GM20000 (cell line): ENCODE data around the gene ATP13A5.

Experiments
- DNase-seq: peaks from one replicate; pipeline ENCODE4 v3.0.0; 2012; ENCODE audit warnings: low spot score
- TF ChIP-seq, protein P1 (sequence below): IDR thresholded peaks from 2 replicates; pipeline ENCODE4 v1.5.1; 2012; ENCODE audit warnings: mild to moderate bottlenecking, control low read depth; ENCODE audit errors: extremely low read depth, missing control alignments

Gene ATP13A5

DNA sequence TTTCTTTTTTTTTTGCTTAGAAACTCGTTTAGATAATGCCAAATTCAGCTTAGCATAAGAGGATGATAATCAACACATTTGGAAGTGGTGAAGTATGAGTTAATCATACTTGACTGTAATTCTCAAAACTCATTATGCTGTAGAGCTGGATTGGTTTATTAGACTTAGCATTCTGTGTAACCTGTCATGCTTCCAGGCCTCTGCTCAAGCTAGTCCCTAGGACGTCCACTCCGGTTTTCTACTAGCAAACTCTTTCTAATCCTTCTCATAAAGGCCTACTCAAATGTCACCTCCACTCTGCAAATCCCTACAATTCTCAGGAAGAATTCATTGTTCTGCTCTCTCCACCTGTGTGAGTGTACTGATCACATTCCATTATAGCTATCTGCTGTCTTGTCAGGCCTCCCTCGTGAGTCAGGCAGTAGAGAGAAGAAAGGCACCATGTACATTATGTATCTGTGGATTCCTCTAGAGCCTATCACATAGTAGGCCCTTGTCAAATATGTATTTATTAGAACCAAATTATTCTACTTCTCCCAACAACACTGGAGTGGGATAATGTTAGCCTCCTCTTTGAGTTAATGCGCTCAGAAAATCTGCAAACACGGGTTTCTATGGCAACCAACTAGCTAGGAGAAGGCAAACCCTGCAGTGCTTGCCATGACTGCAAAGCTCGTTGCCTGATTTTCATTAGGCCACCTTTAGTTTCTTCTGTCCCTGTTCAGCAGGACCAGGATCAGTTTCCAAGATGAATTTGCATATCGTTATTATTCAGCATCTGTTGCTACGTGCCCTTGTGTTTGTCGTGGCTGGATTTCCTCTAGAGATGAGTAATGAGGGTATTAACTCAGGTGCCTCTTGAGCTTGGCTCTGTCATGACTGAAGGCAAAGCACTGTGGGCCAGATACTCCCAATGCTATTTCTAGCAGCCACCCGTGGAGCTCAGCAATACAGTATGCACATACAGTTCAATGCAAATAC is 30.7 kb downstream of the ATP13A5 start:
- TF ChIP-seq, protein P1, sequence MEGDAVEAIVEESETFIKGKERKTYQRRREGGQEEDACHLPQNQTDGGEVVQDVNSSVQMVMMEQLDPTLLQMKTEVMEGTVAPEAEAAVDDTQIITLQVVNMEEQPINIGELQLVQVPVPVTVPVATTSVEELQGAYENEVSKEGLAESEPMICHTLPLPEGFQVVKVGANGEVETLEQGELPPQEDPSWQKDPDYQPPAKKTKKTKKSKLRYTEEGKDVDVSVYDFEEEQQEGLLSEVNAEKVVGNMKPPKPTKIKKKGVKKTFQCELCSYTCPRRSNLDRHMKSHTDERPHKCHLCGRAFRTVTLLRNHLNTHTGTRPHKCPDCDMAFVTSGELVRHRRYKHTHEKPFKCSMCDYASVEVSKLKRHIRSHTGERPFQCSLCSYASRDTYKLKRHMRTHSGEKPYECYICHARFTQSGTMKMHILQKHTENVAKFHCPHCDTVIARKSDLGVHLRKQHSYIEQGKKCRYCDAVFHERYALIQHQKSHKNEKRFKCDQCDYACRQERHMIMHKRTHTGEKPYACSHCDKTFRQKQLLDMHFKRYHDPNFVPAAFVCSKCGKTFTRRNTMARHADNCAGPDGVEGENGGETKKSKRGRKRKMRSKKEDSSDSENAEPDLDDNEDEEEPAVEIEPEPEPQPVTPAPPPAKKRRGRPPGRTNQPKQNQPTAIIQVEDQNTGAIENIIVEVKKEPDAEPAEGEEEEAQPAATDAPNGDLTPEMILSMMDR: no peak
- no peak for DNase-seq

DNA sequence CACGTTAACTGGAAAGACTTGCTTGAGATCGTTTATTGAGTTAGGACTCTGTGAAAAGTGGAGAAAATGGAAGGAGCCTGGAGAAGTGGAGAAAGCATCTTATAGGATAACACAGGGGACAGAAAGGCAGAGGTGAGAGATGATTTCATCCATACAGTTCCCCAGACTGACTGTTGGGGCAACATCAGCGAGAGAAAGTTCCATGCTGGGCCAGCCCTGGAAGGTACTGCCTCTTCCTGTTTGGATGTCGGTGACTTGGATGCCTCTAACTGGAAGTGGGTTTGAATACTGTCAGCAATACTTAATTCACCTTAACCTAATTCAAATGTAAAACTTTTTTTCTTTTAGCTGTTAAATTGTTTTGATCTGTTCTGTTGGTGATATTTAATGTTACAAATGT is 32.3 kb downstream of the ATP13A5 start:
- TF ChIP-seq, protein P1: no peak
- DNase-seq: no peak

DNA sequence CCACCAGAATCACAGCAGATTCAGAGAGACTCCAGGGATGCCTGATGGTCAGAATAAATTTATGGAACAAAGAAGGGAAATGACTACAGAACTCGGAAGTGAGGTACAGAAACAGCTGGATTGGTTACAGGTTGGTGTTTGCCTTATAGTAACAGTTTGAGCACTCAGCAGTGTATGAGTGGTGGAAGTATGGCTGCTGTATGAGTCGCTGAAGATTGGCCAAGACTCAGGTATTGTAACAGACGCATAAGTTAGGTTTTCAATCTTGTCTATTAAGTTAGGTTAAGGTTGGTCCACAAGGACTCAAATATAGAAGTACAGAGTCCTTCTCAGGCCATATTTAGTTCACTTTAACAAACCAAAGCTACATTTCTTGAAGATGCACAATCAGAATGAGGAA is 33.1 kb downstream of the ATP13A5 start:
- TF ChIP-seq, protein P1: no peak
- no peak for DNase-seq

DNA sequence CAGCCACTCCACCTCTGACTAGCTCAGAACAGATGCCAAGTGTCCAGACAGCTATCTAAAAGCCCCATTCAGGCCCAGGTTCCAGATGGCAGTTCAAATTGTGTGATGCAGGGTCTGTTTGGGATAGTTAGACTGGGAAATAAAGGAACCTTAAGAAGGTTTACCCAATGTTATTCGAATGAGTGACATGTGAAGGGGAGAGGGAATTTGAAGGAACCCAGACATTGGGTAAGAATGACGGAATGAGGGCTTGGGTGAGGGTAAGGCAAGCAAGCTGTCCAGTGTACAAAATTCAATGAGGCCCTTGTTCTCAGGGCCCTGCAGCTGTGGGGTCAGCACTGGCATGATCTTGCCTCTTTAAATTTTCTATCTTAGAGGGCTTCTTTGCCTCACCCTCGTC is 34.1 kb downstream of the ATP13A5 start:
- TF ChIP-seq, protein P1: no peak
- no peak for DNase-seq

DNA sequence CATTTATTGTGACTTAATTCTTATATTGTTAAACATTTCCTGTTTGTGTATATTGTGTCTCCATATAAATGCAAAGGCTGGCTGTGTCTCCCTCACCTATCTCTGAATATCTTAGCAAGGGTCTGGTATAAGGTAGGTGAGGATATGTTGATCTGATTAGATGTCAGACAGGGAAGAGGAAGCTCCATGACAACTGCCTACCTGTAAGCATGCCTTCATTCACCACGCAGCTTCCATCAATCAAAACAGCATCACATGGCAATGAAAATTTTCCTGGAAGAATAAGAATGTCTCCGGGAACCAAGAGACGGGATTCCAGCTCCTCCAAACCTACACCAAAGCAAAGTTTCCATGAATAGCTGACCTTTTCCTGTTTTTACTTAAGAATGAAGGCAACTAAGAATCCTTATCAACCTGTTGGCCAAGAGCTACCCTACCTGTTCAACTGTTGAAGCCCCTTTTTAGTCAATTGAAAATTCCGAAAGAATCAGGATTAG is 34.8 kb downstream of the ATP13A5 start:
- DNase-seq: no peak
- TF ChIP-seq, protein P1: no peak

DNA sequence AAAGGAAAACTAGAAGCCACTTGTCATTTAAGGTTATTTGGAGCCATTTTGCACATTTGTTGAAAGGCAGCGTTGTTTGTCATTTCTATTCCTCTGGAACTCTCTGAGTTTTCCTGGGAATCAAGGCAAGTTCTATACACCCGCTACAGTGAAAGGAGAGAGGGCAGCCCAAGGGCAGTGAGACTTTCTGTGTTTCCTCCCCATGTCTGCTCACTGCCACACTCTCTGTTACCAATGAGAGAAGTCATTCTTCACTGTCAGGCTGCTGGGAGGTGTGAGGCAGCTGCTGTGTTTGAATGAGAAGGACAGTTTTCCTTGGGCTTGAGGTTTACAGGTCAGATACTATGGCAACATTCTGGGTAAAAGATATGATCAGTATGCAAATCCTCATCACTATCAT is 36.0 kb downstream of the ATP13A5 start:
- TF ChIP-seq, protein P1: no peak
- no peak for DNase-seq

DNA sequence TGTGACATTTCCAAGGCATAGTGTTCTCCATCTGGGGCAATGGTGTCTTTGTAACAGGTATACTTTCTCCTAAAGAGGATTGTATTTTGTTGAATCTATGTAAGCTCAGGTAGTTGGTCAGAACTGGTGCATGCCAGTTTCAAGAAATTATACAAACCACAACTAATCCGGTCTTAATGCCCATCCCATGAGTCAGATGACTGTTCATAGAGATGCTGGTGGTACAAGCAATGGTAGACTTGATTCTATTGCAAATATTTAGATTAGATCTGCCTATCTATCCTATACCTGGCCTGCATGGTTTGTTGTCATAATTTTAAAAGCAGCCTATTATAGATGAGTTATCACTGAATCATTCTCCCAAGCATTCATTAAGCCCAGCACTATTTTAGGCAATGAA is 43.5 kb downstream of the ATP13A5 start:
- no peak for DNase-seq
- TF ChIP-seq, protein P1: no peak
